ENCODE results near the gene ATP6V0A1.

DNA sequence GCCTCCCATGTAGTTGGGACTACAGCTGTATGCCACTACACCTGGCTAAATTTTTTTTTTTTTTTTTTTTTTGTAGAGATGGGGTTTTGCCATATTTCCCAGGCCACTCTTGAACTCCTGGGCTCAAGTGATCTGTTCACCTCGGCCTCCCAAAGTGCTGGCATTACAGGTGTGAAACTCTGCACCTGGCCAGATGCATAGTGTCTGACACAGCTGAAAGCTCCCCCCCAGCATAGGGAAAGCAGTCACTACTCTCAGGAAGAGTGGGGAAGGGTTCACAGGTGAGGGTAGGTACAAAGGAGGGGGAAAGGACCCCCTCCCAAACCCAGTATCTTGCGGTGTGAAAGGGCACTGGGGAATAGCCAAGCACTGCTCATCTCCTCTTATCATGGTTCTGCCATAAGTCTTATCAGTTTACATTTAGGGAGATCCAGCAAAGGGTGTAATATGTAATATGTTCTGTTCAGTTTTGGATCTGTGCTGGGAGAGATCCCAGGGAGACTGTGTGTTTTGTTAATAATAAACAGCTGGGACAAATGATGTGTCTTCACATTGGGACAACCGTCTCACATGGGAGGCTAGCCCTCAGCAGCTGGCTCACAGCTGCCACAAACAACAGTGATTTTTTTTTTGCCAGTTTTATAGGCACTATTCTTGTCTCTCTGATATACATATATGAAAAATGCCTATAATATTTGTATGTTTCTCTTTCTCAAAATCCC is 28.8 kb upstream of the ATP6V0A1 start:
- TF ChIP-seq CTCF (IDR thresholded peaks at IDR 0.05), result no peak
- no peak for TF ChIP-seq EZH2 (IDR thresholded peaks at IDR 0.05)

Measured in neural progenitor cell (in vitro differentiated cells).